CD1c-positive myeloid dendritic cell (primary cell): ENCODE data around the gene LRTM1.

ENCODE experiments used
- DNase-seq: peaks from one replicate; pipeline ENCODE4 v3.0.0-alpha.2; 2016; ENCODE audit errors: extremely low spot score

Gene LRTM1

DNA sequence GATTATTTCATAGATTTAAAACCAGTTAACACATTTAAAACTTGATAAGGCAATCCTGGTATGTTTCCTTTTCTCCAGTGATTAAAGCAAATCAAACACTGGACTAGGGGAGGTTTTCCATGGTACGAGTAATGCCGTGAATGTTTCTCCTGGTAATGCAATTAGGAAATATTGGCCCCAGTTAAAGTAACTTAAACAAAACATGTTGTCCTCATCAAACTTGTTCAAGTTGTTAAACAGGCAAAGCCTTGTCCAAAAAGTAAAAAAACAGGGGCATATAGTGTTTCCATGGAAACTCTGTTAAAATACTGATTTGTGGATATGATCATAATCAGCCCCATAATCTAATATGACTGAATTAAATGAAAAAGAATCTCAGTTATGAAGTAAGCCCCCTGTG, 13.1 kb upstream of the LRTM1 start:
- DNase-seq = no peak

DNA sequence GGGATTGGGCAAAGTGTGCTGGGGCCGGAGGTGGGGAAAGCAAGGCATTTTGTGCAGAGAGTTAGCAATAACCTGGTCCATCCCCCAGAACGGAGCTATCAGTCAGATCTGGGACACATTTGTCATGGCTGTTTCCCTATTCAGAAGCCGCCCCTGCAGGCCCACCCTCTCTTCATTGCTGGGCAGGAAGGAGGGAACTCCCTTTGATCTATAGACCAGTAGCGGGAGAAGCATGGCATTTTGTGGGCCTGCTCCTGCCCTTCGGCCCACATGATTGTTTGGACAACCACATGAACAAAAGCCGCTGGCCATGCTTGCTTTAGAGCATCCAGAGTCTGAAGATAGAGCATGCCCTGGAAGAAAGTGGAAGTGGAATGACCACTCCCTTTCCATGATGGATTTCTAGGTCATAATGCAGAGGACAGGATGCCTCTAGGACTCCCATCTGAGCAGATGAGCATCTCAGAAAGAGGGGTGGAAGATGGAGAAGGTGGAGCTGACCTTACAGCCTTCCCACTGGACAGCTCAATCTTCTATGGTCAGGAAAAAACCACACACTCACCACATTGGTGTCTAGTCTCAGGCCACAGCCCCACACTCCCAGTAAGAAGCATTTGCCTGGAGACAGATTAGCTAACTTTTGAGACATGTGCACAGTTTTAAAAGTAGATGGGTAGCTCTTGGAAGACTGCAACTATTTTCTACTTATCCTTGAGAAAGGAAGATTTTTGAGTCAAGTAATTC, 11.9 kb upstream of the LRTM1 start:
- no peak for DNase-seq

DNA sequence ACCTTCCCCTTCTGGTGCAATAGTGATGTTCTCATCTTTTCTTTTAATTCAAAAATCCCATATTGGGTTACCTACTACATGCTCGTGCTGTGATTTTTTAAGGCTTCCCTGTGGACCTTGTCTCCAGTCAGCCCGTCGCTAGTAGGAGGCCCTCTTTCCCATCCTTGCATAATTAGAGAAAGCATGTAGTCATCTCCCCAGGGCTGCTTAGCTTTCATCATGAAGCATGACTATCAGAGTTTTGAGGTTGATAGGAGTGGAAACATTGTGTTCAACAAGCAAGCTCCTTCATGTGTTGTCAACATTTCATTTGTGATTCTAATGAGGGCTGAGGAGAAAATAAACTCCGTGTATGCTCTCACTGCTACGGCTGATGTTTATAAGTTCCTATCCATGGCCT, 8.7 kb upstream of the LRTM1 start:
- no peak for DNase-seq

DNA sequence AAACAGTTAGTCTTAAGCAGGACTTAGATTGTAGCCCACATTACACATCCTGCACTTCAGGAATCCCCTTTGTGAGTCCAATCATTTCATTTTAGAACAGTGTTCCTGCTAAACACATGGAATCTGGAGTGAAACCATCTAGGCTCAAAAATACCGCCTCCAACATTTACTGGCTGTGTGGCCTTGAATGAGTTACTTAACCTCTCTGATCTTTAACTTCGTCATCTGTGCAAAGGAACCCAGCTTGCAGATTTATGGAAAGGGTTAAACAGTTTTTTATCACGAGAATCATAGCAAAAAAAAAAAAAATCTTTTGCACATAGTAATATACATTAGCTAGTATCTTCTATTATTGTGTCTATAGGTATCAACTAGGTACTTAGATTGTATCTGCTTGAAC, 8.0 kb upstream of the LRTM1 start:
- DNase-seq = no peak

DNA sequence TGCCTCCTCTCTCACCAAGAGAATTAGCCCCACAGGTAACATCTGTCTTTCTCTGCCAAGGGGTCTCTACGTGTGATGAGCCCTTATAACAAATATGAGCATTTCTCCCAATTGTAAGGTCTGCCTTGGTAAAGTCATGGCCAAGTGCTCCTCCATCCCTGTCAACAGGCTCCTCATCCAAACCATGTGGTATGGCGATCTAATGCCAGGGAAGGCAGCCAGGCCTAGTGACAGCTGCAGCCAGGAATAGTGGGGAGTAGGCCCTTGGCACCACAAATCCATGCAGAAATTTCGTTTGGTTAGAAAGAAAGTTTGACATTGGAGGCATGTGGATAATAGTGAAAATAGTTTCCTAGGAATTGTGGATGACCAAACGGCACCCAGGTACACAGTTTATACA, 4.7 kb upstream of the LRTM1 start:
- DNase-seq = no peak

DNA sequence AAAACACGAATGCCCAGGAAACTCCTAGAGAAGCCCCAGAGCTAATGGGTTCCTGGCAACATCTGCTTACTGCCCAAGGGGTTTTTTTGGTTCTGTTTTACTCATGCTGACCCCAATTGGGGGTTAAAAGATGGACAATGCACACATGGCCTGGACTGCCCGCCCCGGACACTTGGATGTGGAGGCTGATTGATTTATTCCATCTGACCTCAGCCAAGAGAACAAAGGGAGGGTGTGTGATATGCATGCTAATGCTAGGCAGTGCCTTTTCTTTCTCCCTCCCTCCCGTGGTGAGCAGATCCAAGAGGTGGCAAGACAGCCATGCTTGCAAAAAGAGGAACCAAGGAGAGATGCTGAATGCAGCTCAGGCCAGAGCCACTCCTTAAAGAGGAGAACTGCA, 3.3 kb upstream of the LRTM1 start:
- DNase-seq = no peak

DNA sequence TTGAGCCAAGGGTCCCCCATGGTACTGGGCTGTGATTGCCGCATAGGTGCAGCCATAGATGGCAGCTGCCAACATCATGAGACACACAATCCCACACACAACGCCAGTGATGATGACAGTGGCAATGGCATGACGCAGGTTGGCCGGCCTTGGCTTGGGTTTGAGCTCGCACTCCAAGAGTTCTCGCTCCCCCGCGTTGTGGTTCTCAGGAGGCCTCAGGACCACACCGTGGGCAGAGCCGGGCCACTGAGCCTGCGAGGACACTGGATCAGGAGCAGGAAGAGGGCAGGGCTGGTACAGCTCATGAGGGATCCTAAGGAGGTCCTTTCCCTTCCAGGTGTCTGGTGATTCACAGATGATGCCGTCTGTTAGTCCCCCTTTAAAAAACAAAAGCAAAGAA, 9.3 kb downstream of the LRTM1 start:
- no peak for DNase-seq

DNA sequence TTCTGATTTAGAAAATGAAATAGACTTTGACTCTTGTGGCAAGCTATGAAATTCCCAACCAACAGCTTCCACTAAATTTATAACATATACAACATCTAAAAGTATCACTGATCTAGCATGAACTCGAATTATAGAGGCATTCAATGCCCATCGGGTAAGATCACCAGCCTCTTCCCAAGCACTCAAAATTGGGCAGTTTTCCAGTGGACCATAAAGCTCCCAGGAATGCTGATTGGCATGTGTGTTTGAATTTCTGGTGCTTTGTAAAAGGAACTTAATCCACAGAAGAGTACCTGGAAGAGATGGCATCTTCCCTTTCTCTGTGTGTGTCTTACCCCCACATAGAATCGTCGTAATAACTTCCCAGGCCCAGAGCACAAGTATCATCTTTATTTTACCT, 10.0 kb downstream of the LRTM1 start:
- DNase-seq = no peak

DNA sequence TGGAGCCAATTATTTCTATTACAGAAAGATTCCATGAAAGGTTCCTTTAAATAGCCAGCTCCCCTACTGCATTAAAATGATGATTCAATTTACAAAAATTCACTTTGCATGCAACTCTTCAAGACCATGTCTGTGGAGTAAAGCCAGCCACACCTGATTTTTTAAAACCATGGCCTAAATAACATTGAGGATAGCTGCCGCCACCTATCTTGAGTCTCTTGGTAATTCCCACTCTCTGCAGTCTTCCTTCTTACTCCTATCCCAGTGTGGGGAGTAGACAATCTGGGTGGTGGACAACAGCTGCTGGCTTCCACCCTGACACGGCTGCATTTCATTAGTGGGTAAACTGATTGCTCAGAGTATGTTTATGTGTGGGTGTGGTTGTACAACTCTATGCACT, 10.7 kb downstream of the LRTM1 start:
- DNase-seq = no peak

DNA sequence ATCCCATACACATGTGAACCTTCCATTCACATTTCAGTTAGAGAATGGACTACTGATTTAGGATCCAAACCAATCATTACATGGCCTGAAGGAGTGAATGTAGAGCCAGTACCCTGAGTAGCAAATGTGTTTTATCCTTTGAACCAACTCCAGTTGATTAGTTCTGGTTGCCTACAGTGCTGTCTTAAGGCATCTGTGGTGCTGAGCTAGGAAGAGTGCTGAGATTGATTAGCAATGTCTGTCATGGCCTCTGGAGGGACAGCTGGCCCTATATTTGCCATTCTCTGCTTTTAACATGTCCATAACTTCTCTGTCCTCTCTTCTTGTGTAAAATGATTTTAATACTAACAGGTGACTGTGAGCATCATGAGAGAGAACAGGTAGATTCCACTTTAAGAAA, 11.1 kb downstream of the LRTM1 start:
- no peak for DNase-seq

DNA sequence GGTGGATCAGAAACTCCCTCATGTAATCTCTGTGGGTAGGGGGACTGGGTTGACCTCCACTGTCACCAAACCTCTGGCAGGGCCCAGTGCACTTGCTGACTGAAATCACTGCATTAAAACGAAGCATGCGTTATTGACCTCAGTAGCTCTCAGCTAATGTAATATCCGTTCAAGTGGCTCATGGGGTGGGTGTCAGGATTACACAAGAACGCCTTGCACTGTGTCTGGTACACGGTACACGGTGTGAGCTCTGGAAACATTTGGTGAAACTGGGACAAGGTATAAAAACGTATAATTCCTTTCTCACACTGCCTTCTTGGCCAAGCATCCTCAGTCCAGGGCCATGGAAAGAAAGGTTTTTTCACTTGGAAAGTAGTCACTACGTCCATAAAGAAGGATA, 11.9 kb downstream of the LRTM1 start:
- DNase-seq = no peak

DNA sequence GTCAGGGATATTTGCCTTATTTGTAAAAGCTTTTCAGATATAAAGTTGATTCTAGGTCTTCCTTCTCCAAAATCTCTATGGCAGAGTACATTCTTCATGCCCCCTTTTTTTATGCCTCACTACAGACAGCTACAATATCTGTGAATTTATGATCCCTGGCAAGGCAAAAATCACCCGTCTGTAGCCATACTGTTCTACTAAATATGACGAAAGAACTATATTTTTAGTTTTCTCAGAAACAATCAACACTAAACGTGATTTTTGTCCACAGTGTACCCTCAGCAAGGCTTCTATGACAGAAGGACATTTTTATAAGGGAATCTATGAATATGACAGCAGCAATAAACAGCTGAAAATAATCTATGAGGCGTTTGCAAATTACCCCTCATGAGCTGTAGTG, 12.7 kb downstream of the LRTM1 start:
- DNase-seq = no peak

DNA sequence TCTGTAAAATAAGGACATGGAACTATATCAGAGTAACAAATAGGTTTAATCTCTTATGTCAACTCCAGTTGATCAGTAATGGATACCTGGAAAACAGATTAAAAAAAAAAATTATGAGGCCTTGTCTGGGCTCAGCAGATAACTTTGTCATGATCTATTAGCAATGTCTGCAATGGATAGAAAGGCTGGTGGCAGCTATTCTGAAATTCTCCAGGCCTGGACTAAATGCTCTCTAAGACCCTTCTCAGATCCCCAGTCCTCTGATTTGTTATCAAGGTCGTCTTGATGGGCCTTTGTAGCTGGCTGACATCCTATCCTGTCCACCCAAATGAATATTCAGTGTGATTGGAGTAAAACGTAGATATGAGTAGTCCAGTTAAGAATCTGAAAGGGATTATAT, 13.7 kb downstream of the LRTM1 start:
- no peak for DNase-seq

DNA sequence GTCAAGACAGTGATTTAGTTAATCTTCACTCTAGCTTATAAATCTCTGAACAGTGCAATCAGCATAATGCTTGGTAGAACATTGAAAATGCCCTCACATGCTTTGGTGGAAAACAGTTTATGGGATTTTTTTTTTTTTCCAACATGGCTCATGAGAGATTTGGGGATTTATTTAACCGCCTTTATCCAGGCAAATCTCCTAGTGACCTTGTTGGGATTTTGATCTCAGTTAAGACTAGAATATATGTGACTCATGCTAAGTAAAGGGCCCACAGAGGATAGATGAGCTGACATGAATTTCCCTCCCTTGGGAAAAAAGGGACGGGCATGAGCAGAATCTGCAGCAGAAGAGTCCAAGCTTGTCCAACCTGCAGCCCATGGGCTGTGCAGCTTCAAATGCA, 18.7 kb downstream of the LRTM1 start:
- no peak for DNase-seq

DNA sequence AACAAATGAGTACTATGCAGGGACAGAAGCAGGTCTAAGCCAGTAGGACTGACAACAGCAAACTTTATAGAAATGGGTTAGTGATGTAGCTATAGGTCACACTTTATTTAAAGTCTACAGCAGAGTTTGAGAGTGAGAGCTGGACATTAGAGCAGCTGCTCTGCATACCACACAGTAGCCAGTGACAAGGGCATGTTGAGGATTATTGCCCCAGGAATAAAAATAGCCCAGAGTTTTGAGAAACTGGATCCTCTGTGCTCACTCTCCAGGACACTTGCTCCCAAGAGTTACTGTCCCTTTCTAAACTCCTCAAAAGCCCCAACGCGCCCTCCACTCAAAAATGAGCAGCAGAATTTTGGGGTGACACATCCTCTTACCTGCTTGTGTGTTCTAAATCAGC, 21.1 kb downstream of the LRTM1 start:
- DNase-seq = no peak

DNA sequence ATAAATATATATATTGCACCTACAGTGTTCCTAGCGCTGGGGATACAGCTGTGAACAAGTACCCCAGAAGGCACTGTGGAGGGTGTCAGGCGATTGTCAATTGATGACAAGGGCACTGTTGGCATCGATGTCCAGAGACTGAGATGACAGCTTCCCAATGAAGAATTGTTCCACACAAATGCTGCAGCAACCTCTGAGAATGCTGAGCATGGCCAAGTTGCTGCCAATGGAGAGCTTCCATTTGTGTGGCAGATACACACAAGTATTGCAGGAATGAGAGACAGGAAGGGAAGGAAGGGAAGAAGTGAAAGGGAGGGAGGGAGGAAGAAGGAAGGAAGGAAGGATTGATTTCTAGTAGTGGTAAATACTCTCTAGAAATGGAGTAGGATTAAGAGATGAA, 21.9 kb downstream of the LRTM1 start:
- no peak for DNase-seq

DNA sequence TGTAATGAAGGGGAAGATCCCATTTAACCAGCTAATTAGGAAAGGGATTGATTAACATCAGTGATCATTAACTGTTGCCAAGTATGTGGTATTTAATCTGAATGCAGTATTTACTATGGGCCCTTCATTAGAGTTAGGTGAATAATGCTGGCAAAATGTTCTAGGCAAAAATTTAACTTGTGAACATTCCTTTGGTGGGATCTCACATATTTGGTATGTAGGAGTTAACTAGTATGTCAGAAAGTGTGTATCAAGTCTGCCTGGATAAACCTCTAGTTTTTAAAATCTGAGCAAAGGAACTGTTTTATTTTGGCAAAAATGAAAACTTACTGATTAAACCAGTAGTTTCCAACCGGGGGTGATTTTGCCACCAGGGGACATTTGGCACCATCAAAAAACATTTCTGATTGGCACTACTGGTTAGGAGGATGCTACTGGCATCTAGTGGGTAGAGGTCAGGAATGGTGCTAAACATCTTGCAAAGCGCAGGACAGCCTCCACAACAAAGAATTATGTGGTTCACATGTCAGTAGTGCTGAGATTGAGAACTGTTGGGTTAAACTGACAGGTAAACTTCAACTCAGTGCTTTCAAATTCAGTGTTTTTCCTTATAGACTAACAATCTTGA, 22.5 kb downstream of the LRTM1 start:
- DNase-seq = no peak

DNA sequence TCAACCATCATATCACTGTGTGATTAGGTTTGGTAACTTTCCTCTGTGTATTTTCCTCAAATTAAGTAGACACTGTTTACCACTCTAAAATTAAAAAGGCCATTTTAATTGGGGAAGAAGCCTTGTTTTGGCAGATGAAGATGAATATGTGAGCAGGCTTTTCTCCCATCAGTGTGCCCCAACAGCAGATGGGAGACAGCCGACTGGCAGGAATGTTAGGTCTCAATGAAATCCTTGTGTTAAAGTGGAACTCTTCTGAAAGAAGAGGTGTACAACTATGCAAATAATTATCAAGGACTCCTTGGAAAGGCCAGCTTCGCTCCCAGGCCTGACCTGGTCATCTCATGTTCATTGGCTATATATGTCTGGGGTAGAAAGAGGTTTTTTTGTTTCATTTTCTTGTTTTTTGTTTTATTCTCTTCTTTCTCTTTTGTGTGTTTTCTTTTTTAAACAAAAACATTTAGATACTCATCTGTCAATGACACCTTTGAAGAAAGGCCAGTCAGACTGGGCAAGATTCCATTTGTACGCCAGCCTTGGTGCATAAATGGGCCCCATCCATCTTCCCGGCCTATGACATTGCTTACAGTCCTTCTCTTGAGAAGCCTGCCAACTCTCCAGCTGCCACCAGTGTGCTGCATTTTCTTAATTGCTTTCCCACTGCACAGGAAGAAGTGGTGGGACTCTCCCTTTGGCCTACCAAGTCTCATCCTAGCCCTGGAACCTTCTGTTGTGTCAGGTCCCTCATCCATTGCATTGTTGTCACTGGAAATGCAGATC, 25.8 kb downstream of the LRTM1 start:
- DNase-seq = no peak

DNA sequence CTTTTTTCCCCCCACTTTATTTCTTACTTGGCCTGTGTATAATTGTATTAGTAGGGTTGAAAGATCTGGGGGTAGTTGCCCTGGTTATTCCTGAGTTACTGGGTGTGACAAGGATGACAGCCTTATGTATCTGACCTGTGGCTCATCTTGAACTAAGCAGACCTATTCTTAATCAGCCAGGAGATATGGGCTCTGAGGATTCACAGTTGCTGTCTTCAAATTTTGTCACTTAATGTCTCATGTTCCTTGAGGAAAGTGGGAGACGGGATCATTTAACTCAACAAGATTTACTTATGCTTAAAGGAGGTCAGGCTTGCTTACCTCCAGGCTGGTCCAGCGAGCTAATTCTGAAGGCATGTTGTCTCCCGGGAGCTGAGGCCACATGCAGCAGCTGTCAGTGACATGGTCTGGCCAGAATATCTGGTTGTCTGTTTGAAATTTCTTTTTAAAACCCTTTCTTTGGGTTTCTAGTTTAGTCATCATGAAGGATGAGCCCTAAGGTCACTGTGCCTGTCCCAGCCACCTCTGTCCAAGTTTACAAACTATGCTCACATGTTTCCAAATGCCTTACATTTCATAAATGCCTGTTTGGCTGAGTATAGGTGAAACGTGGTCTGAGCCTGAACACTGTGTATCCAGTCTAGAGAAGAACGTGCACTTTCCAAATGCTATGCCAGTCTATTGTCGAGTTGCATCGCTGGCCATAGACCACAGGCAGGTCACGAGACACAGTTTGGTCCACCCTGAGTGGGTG, 26.8 kb downstream of the LRTM1 start:
- DNase-seq = no peak

DNA sequence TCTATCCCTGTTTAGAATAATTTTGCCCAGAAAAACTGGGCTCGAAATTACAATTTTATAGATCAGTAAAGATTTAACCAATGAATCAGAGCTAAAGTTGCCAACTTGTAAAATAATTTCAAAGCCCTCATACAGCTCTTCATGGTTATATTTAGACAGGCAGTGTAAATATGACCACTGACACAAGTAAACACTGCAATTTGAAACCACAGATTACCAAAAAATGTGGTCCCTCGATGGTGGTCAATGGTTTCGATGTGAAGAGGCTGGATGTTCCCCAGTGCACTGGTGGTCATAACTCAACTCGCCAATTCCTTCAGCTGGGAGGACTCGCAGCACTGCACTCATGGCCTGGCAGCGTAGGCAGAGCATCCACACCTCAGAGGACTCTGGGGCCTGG, 28.6 kb downstream of the LRTM1 start:
- DNase-seq = no peak

DNA sequence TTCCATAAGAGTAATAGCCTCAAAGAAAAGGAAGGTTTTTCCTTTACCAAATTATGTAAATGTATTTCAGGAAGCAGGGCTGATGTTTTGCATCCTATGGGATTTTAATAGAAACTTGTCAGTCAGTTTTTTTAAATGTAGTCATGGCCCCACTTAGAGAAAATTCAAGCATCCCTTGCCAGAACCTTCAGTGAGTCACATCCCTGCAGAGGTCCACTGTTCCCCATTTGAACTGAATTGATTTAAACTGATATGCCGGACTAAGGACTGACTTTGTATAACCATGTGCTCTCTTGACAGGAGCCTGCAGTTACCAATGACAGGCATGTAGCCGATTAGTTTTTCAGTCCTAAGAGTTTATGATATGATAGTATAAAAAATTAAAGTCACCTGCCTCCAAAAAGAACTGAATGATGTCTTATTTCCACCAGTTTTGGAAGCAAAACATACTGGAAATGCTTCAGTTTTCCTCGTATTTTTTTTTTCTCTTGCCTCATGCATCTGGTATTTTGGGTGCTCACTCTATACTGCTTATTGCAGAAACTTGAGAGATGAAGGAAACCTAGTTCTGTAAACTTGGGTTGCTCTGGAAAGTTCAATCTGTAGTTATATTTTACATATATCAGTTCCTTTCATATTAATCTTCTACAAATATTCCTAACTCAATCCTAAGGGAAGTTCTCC, 30.7 kb downstream of the LRTM1 start:
- DNase-seq = no peak

DNA sequence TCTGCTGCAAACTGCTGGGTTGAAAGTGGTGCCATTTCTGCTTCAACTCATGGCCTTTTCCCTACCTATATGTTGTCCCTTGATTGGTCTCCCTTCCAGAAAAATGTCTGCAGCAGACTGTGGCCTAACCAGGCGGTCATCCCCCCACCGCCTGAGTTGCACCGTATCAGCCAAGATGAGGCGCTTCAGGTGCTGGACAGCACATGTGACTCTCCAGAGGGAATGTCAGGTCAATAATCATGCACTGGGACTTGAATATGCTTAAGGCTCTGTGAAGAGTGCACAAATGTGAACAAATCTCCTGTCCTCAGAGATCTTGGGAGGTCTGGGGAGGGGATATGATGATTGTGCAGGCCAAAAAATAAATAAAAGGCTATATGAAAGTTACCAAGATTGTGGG, 32.2 kb downstream of the LRTM1 start:
- DNase-seq = no peak
